HG02840 (cell line): ENCODE data around the gene ILKAP.

Source experiments
- ATAC-seq: cut with Tn5 transposase; IDR thresholded peaks from one replicate; pipeline ENCODE4 v1.9.1; 2021; ENCODE audit warnings: mild to moderate bottlenecking, moderate library complexity, moderate number of reproducible peaks; ENCODE audit not compliant: unreplicated experiment, low FRiP score

Gene ILKAP

DNA sequence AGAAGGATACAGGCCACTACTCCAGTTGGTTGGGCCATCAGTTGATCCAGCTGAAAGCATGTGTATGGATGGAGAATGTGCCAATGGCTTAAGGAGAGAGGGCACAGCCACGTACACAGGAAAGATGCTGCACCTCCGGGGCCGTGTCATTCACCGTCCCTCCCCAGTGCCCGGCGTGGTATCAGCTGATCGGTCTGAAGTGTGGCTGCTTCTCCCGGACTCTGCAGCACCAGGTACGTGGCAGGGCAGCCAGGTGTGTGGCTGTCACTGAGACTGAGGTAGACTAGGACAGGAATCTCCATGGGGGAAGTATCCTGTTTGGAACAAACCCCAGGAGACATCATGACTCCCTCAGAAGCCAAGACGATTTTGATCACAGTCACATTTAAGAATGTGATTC is 48.9 kb downstream of the ILKAP start:
- ATAC-seq: no peak

DNA sequence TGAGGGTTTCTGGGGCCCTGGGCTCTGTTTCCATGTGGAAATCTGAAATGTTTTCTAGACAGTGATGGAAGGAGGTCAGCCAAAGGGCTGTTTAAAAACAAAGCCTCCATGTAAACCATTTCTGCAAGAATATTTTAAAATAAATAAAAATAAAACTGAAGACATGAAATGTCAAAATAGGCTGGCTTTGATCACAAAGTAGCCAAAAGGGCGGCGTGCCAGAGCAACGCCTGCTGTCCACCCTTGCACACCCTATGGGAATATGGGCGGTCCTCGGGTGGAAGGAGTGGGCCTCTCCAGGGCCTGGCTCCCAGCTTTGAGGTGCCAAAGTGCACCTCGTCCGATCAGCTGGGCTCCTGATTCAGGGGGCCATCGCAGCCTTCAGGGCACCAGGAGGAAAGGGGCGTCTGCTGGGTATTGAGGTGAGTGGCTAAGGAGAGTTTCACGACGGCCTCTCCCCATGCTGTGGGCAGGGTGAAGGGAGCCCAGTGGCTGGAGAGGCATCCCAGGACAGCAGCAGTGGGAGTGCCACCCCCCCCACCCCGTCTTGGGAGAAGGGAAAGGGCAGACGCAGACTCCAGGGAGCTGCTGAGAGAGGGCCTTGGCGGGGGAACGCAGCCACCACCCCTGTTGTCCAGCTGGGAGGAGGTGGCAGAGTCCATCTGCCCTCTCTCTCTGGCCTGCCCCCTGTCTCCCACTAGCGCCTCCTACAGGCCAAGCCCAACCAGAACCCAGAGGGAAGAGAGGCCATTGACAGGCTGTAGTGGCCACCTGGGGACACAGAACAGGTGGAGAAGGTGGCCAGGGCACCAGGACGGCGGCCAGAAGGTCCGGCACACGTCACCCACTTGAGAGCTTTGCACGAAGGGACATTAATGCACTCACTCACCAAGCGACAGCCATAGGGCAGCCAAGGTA is 50.5 kb downstream of the ILKAP start:
- ATAC-seq: no peak

DNA sequence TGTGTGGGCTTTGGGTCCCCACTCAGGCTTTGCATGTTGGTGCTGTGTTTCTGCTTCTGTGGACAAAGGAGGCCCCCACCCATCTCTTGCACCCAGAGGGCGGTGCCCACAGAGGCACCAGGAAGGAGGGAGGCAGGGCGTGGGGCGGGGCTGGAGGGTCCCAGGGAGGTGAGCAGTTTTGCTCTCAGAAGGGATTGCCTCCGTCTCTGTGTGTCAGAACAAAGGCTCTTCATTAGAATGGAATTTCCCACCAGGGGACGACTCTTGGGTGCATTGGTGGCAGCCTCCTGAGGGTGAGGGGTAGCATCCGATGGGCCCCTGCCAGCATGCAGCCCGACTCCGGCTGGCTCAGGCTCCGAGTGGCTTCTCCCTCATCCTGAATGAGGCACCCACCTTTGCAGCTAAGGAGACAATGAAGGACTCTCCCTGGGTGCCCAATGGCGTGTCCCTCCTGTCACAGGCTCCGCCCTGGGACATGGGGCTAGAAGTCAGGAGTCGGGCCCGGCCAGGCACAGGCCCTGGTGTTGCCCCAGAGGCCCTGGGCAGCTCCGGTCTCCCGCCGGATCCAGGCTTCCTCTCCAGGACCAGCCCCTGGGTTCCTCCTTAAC is 51.8 kb downstream of the ILKAP start:
- ATAC-seq: no peak

DNA sequence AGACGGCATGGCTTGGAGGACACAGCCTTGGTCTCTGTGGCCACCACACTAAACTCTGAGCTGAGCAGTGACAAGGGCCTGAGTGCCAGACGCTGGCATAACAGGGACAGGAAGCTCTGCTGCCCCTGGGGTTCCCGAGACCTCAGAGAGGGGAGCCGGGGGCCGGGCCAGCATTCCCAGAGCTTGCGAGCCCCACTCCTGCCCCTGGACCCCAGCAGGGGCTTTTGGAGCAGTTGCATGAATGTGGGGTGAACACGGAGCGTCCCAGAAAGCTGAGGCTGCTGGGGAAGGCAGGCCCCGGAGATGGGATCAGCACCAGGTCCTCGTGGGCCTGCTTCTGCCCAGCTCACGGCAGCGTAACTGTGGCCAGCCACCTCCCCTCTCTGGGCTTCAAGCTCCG is 52.3 kb downstream of the ILKAP start:
- no peak for ATAC-seq

DNA sequence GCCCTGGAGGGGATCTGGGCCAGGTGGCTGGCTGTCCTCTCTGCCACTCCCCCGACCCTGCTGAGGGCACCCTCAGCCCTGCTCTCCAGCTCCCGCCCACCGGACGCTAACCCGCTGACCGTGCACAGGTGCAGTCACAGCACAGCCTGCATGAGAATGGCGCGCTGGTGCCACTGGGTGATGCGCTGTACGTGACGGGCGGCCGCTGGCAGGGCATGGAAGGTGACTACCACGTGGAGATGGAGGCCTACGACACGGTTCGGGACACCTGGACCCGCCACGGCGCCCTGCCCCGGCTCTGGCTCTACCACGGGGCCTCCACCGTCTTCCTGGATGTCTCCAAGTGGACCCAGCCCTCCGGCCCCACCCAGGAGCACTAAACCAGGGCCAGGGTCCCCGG is 52.8 kb downstream of the ILKAP start:
- ATAC-seq: no peak

DNA sequence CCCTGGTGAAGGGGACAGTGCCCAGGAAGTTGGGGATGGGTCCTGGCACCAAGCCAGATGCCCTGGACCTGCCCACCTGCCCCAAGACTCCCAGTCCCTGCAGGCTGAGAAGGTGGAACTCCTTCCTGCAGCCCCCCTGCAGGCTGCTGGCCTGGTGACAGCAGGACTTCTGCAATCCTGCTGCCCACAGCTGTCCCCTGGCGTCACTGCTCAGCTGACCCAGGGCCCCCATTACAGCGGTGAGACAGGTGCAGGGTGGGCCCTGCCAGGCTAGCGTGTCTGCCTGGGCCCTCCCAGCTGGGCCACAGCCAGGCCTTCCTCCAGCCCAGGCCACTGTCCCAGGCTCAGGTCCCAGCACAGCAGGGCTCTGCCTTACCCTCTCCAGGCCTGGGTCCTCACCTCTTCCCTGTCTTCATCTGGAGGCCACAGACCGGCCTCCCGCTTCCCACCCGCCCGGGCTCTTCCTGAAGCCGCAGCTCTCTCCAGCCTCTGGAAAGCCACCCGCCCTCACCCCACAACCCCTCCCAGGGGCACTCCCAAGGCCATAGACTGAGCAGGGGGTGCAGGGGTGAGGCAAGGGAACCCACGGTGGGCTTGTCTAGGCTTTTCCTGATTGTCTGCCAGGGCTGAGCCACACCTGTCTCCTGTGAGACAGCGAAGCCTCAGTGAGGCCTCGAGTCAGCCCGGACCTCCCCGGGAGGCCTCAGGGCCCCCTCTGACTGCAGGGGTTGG is 53.5 kb downstream of the ILKAP start:
- no peak for ATAC-seq

DNA sequence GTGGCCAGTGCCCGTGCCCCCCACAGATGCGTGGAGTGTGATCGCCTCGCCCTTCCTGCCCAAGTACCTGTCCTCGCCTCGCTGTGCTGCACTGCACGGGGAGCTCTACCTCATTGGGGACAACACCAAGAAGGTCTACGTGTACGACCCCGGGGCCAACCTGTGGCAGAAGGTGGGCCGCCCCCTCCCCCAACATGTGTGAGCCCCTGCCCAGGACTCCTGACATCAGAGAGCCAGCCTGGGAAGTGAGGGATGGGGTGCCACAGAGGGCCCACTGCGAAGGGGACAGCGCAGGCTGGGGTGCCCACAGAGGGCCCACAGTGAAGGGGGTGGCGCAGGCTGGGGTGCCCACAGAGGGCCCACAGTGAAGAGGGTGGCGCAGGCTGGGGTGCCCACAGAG is 54.5 kb downstream of the ILKAP start:
- ATAC-seq: no peak

DNA sequence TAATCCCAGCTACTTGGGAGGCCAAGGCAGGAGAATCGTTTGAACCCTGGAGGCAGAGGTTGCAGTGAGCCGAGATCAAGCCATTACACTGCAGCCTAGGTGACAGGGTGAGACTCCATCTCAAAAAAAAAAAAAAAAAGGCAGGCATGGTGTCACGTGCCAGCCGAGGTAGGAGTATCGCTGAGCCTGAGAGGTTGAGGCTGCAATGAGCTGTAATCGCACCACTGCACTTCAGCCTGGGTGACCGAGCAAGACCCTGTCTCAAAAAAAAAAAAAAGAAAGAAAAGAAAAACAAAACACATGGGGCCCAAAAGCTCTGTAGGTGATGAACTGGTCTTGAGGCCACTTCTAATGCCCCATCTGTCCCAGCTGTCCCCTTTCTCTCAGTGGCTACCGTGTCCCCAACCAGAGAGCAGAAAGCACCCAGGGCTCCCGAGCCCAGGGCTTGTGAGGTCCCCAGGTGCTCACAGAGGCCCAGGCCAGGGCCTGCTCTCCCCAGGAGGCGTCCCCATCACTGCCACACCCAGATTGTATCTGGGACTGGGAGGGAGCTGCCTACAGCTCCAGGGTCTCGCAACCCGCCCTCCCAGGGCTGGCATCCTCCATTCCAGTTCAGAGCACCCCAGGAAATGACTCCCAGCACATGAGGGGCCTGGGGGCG is 56.5 kb downstream of the ILKAP start:
- no peak for ATAC-seq

DNA sequence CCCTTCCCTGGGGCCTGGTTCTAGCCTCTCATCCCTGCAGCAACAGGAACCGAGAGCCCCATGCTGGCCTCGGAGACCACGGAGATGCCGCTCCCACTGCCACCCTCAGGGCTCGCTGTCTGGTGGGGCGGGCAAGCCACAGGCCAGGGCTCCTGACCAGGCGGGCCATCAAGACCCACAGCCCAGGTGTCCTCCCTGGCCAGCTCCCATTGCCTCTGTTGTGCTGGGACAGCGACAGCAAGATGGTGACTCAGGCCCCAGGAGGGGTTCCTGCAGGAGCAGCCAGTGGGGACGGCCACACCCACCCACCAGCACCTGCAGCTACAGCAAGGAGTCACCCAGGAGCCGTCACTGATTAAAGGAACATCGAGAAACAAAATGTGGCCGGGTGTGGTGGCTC is 57.6 kb downstream of the ILKAP start:
- ATAC-seq: no peak

DNA sequence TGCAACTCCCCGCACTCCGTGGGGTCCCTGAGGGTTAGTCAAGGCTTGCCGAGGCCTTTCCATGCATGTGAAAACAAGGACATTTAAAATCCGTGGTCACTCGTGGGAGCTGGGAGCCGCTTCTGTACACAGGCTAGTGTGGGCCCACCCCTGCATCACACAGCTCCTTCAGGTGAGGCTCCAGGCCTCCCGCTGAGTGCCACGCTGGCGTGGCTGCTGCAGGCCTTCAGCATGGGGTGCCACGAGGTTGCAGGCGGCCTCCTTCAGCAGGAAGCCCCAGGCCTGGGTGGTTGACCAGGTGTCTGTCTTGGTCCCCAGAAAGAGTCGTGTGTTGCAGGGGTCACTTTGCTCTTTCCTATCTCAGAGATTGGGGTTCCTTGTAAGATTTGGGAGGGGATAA is 58.4 kb downstream of the ILKAP start:
- no peak for ATAC-seq

DNA sequence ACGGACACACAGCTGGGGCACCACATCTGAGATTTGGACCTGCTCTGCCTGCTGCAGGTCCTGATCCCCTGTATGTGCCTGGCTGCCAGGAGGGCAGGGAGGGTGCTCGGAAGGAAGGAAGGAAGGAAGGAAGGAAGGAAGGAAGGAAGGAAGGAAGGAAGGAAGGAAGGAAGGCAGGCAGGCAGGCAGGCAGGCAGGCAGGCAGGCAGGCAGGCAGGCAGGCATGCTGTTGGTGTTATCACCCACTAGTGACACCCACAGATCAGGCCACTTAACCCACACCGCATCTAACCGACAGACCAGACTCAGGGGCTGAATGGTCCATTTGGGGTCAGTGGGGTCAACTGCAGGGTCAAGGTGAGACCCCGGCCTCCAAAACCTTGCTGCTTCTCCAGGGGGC is 59.2 kb downstream of the ILKAP start:
- no peak for ATAC-seq

DNA sequence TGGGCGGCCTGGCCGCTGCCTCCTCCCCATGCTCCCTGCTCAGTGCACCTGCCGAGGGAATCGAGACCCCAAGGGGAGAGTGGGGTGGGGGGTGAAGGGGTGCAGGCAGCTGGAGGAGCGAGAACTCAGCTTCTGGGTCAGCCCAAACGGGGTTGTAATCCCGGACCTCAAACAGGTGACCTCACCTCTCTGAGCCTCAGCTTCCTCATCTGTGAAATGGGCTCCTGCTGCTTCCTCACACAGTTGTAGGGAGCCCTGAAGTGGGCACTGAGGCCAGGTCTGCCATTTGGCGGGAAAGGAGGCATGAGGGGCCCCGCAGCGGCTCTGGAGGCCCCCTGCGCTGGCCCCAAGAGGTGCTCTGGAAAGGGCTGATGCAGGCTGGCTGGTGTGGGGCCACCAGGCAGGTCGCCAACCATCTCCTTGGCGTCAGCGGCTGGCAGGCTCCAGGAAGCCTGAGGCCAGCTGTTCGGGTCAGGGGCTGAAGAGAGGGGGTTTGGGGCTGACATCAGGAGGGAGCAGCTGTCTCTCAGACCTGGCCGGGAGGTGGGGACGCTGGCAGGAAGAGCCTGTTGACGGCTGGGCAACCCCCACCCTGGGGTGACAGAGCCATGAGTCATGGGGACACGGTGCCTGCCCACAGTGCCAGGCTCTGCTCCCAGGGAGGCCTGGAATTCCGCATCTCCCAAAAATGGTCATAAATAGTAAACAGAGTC is 60.1 kb downstream of the ILKAP start:
- ATAC-seq: no peak

DNA sequence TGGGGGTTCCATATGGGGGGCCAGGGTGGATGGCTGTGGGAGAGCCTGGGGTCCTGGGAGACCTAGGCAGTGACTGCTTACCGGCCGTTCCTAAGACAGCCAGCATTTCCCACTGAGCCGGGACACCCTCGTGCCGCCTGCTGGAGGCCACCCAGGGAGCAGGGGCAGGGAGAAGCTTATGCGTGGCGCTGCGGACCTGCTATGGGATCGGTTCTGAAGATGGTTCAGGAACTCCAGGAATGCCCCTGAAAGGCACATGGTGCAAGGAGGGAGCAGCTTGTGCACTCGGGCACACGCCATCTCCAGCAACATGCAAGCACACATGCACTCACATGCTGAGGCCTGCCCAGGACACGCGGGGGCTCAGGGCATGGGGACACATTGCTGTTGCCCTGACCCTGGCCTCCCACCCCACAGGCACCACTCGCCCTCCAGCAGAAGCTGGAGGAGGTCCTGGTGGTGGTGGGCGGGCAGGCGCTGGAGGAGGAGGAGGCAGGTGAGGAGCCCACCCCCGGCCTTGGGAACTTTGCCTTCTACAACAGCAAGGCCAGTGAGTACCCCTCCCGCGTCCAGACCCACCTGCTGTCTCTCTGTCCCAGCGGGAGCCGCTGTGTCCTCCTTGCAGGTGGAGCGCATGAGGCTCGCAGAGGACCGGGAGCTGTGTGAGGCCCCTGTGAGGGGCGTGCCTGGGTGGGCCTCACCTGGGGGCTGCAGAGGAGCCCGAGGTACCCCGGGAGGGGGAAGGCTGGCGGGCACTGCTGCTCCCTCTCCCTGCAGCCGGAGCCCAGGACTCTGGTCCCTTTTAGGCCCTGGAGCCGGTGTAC is 60.9 kb downstream of the ILKAP start:
- no peak for ATAC-seq

DNA sequence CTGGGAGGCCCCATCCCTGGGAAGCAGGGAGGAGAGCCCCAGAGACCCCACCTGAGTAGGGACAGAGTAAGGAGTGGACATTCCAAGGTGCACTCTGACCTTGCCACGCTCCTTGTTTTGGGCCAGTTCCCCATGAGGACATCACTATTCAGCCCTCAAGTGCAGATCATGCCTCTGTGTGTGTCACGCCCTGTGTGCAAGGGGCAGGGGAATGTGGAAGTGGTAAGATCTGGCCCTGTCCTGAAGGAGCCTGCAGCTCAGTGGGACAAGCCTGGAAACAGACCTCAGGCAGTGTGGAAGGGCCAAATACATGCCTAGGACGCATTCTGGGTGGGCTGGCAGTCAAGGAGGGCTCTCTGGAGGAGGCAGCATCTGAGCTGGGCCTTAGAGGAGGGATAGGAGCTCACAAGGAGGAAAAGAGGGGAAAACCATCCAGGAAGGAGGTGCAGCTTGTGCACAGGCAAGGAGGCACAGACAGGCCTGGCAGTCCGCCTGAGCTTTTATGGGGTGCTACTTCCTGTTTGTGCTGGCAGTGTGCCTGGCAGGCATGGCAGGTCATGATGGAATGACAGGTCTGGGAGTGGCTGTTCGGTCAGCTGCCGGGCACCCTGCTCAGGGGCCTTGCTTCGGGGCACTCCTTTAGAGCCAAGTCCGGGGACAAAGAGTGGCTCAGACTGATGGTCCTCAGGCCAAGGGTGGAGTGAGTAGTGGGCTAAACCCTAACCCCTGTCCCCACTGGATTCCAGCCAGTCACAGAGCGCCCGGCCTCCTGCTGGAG is 61.8 kb downstream of the ILKAP start:
- ATAC-seq: no peak

DNA sequence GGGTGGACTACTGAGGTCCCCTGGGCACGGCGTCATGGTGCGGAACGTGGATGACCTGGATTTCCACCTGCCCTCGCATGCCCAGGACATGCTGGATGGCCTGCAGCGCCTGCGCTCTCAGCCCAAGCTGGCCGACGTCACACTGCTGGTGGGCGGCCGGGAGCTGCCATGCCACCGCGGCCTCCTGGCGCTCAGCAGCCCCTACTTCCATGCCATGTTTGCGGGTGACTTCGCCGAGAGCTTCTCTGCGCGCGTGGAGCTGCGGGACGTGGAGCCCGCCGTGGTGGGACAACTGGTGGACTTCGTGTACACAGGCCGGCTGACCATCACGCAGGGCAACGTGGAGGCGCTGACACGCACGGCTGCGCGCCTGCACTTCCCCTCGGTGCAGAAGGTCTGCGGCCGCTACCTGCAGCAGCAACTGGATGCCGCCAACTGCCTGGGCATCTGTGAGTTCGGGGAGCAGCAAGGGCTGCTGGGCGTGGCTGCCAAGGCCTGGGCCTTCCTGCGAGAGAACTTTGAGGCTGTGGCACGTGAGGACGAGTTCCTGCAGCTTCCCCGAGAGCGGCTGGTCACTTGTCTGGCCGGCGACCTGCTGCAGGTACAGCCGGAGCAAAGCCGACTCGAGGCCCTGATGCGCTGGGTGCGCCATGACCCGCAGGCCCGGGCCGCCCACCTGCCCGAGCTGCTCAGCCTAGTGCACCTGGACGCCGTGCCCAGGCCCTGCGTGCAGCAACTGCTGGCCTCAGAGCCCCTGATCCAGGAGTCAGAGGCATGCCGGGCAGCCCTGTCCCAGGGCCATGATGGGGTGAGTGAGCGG is 62.6 kb downstream of the ILKAP start:
- no peak for ATAC-seq

DNA sequence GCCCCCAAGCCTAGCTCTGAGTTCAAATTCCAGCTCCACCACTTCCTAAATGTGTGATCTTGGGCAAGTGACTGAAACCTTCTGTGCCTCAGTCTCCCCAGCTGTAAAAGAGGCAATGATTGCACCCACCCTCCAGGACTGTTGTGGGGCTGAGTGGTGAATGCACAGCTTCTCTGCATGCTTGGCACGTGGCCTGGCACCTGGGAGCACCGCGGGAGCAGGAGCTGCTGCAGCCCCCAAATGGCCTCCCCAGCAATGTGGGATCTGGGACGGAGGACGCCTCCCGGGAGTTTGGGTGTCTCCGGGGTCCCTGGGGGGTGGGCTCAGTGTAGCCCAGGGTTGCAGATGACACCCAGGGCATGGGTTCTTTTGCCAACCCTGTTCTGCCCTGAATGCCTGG is 63.5 kb downstream of the ILKAP start:
- no peak for ATAC-seq

DNA sequence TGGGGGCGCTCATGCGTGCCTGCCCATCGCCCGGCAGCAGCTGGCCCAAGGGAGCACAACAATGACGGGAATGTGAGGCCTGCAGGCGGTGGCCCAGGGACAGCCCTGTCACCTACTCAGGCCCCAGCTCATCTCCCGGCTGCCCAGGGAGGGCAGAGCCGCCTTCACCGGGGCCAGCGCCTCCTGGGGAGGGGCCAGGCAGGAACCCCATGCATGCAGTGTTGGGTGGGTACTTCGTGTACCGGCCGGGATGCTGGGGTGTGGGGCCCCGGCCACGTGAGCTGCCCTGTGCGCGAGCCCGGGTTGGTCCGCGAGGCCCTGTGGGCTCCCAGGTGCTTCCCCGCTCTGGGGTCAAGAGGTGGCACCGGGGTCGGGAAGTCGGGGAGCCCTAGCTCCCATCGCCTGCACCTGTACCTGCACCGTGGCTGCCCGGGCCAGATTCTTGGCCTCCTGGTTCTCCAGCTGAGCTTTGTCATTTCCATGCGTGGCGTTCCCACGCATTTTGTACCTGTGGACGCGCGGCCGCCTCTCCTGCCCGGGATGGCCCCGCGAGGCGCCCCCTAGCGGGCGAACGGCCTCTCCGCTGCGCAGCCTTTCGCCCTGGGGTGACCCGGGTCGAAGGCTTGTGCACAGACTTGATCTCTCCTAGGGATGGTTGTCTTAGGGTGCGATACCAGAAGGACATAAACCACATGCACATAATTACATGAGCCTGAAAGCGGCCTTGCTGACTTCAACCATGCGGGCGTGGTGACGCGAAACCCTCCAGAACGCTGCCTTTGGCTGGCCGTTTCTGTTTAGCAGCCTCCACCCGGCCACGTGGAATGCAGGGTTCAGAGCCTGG is 64.1 kb downstream of the ILKAP start:
- ATAC-seq: no peak
